ENCODE data around the gene TPCN1. TPM values are rescaled to one million over a fixed set of nuclear protein-coding genes. Genes with fewer than 3 reads are reported as not detected.

The TPCN1 gene
- total RNA-seq, 1 donor from 2014 or later: 153 TPM

- Histone ChIP-seq H3K27ac (replicated peaks) (no peak overlapping the region), H3K27me3 (ENCODE audit: low read depth) (no peaks in the 10 kb centered on the region), H3K36me3 (peaks cover 58% of the 10 kb centered on the region), H3K9me3 (replicated peaks) (no peaks in the 10 kb centered on the region), H3K4me3 (no peak overlapping the region), H3K4me1 (peaks cover 25% of the 10 kb centered on the region)
- DNase-seq: no peak
- intact Hi-C loops (cut with micrococcal nuclease): no loop called here
- TF ChIP-seq CTCF (IDR thresholded peaks at IDR 0.05; ENCODE audit: borderline replicate concordance): no peak
Measured at GRCh38 chr12:113302886-113303640, 81.8 kb downstream of the TPCN1 start.

- Histone ChIP-seq H3K4me1 (peaks cover 2% of the 10 kb centered on the region), H3K27me3 (ENCODE audit: low read depth) (no peaks in the 10 kb centered on the region), H3K4me3 (no peak overlapping the region), H3K9me3 (replicated peaks) (no peaks in the 10 kb centered on the region), H3K27ac (replicated peaks) (no peak overlapping the region), H3K36me3 (peaks cover 80% of the 10 kb centered on the region)
- intact Hi-C loops (cut with micrococcal nuclease): no loop called here
- DNase-seq: no peak
- TF ChIP-seq CTCF (IDR thresholded peaks at IDR 0.05; ENCODE audit: borderline replicate concordance): no peak
Measured at GRCh38 chr12:113305281-113305856, 84.1 kb downstream of the TPCN1 start.

GRCh38 chr12:113306382-113306781 is 85.1 kb downstream of the TPCN1 start:
- no peak for TF ChIP-seq CTCF (IDR thresholded peaks at IDR 0.05; ENCODE audit: borderline replicate concordance)

GRCh38 chr12:113310489-113310888 is 89.2 kb downstream of the TPCN1 start:
- Histone ChIP-seq H3K27me3 (ENCODE audit: low read depth) (no peaks in the 10 kb centered on the region), H3K27ac (replicated peaks) (no peak overlapping the region), H3K36me3 (peaks cover 86% of the 10 kb centered on the region), H3K9me3 (replicated peaks) (no peaks in the 10 kb centered on the region), H3K4me1 (peaks cover 4% of the 10 kb centered on the region), H3K4me3 (no peak overlapping the region)
- intact Hi-C loops (cut with micrococcal nuclease): no loop called here
- peak; percentile 15 for TF ChIP-seq CTCF (IDR thresholded peaks at IDR 0.05; ENCODE audit: borderline replicate concordance)
- DNase-seq: no peak

More at GRCh38 chr12:113306382-113306781, 85.1 kb downstream of the TPCN1 start:
- peaks cover 90% of the 10 kb centered on the region for H3K36me3 ChIP-seq
- H3K27me3 ChIP-seq (ENCODE audit: low read depth): no peaks in the 10 kb centered on the region
- H3K9me3 ChIP-seq (replicated peaks): no peaks in the 10 kb centered on the region
- H3K4me3 ChIP-seq: no peak overlapping the region
- no peaks in the 10 kb centered on the region for H3K4me1 ChIP-seq
- no peak for DNase-seq
- intact Hi-C loops (cut with micrococcal nuclease): no loop called here
- H3K27ac ChIP-seq (replicated peaks): no peak overlapping the region

- peaks cover 89% of the 10 kb centered on the region for H3K36me3 ChIP-seq
- no peaks in the 10 kb centered on the region for H3K9me3 ChIP-seq (replicated peaks)
- TF ChIP-seq CTCF (IDR thresholded peaks at IDR 0.05; ENCODE audit: borderline replicate concordance): no peak
- intact Hi-C loops (cut with micrococcal nuclease): no loop called here
- no peak overlapping the region for H3K27ac ChIP-seq (replicated peaks)
- H3K4me3 ChIP-seq: no peak overlapping the region
- DNase-seq: no peak
- H3K4me1 ChIP-seq: peaks cover 4% of the 10 kb centered on the region
- H3K27me3 ChIP-seq (ENCODE audit: low read depth): no peaks in the 10 kb centered on the region
Measured at GRCh38 chr12:113314121-113314529, 92.9 kb downstream of the TPCN1 start.
